Effector memory CD4-positive, alpha-beta T cell (primary cell): Measurements from ENCODE around the gene ARHGAP6.
"Not testable (repeated sequence)": the region's sequence is repeated elsewhere in the genome, so short reads cannot be mapped to it uniquely, and the experiment has no call there.

Source experiments
- DNase-seq, 3 donors: peaks; one replicate each; pipeline ENCODE4 v3.0.0-alpha.2; 2020
- H3K27ac ChIP-seq: 2 replicates; pipeline ENCODE4 v1.7.0; 2013; ENCODE audit warnings: mild to moderate bottlenecking, low read length, moderate library complexity; ENCODE audit not compliant: insufficient read depth, poor library complexity, severe bottlenecking
- H3K27me3 ChIP-seq: replicated peaks from 2 replicates; pipeline ENCODE4 v1.7.0; 2013; ENCODE audit warnings: mild to moderate bottlenecking, low read length; ENCODE audit not compliant: insufficient read depth, control insufficient read depth, poor library complexity, severe bottlenecking
- H3K36me3 ChIP-seq: 2 replicates; pipeline ENCODE4 v1.7.0; 2013; ENCODE audit warnings: mild to moderate bottlenecking, low read length, moderate library complexity; ENCODE audit not compliant: control insufficient read depth, insufficient read depth
- H3K4me1 ChIP-seq: 2 replicates; pipeline ENCODE4 v1.7.0; 2013; ENCODE audit warnings: low read length, mild to moderate bottlenecking; ENCODE audit not compliant: control insufficient read depth, insufficient read depth, poor library complexity, severe bottlenecking
- H3K4me3 ChIP-seq: 2 replicates; pipeline ENCODE4 v1.7.0; 2013; ENCODE audit warnings: low read length, low read depth, mild to moderate bottlenecking; ENCODE audit not compliant: insufficient read depth, poor library complexity, severe bottlenecking
- H3K9me3 ChIP-seq: 2 replicates; pipeline ENCODE4 v1.7.0; 2013; ENCODE audit warnings: mild to moderate bottlenecking, low read length, moderate library complexity; ENCODE audit not compliant: control insufficient read depth

The ARHGAP6 gene

GRCh38 chrX:11648705-11649519 lies 16.8 kb downstream of the ARHGAP6 start:
- Histone ChIP-seq H3K9me3 (no peaks in the 10 kb centered on the region), H3K27ac (no peak overlapping the region), H3K4me1 (no peaks in the 10 kb centered on the region), H3K36me3 (no peaks in the 10 kb centered on the region), H3K4me3 (no peak overlapping the region), H3K27me3 (no peaks in the 10 kb centered on the region)
- DNase-seq: no peak

GRCh38 chrX:11647138-11647537 lies 18.6 kb downstream of the ARHGAP6 start:
- no peak for DNase-seq
- Histone ChIP-seq H3K27me3 (no peaks in the 10 kb centered on the region), H3K27ac (no peak overlapping the region), H3K4me1 (no peaks in the 10 kb centered on the region), H3K9me3 (no peaks in the 10 kb centered on the region), H3K36me3 (no peaks in the 10 kb centered on the region), H3K4me3 (no peak overlapping the region)

- Histone ChIP-seq H3K27me3 (no peaks in the 10 kb centered on the region), H3K4me3 (no peak overlapping the region)
- no peak for DNase-seq
Measured at GRCh38 chrX:11641349-11642065, 24.2 kb downstream of the ARHGAP6 start.

GRCh38 chrX:11640089-11640488 lies 25.6 kb downstream of the ARHGAP6 start:
- Histone ChIP-seq H3K27ac (no peak overlapping the region), H3K27me3 (no peaks in the 10 kb centered on the region)

More at GRCh38 chrX:11641349-11642065, 24.2 kb downstream of the ARHGAP6 start:
- H3K27ac ChIP-seq: no peak overlapping the region
- H3K4me1 ChIP-seq: no peaks in the 10 kb centered on the region
- no peaks in the 10 kb centered on the region for H3K36me3 ChIP-seq
- H3K9me3 ChIP-seq: no peaks in the 10 kb centered on the region

GRCh38 chrX:11632732-11633131 lies 33.0 kb downstream of the ARHGAP6 start:
- Histone ChIP-seq H3K4me3 (no peak overlapping the region), H3K4me1 (no peaks in the 10 kb centered on the region), H3K9me3 (no peaks in the 10 kb centered on the region), H3K27ac (no peak overlapping the region), H3K36me3 (no peaks in the 10 kb centered on the region), H3K27me3 (no peaks in the 10 kb centered on the region)
- DNase-seq: no peak

More at GRCh38 chrX:11640089-11640488, 25.6 kb downstream of the ARHGAP6 start:
- H3K4me1 ChIP-seq: no peaks in the 10 kb centered on the region
- H3K9me3 ChIP-seq: no peaks in the 10 kb centered on the region
- no peak overlapping the region for H3K4me3 ChIP-seq
- DNase-seq: no peak
- H3K36me3 ChIP-seq: no peaks in the 10 kb centered on the region

- Histone ChIP-seq H3K4me1 (no peaks in the 10 kb centered on the region), H3K27ac (no peak overlapping the region), H3K9me3 (no peaks in the 10 kb centered on the region), H3K27me3 (no peaks in the 10 kb centered on the region), H3K4me3 (no peak overlapping the region), H3K36me3 (no peaks in the 10 kb centered on the region)
- DNase-seq: no peak
Measured at GRCh38 chrX:11629593-11630211, 36.0 kb downstream of the ARHGAP6 start.

- H3K9me3 ChIP-seq: no peaks in the 10 kb centered on the region
- H3K36me3 ChIP-seq: no peaks in the 10 kb centered on the region
- DNase-seq: no peak
- no peak overlapping the region for H3K4me3 ChIP-seq
- no peaks in the 10 kb centered on the region for H3K4me1 ChIP-seq
- no peaks in the 10 kb centered on the region for H3K27me3 ChIP-seq
- no peak overlapping the region for H3K27ac ChIP-seq
Measured at GRCh38 chrX:11628399-11628798, 37.3 kb downstream of the ARHGAP6 start.

GRCh38 chrX:11626351-11626750 lies 39.4 kb downstream of the ARHGAP6 start:
- H3K4me3 ChIP-seq: no peak overlapping the region
- H3K4me1 ChIP-seq: no peaks in the 10 kb centered on the region
- no peaks in the 10 kb centered on the region for H3K36me3 ChIP-seq
- H3K27ac ChIP-seq: no peak overlapping the region
- no peaks in the 10 kb centered on the region for H3K27me3 ChIP-seq
- H3K9me3 ChIP-seq: no peaks in the 10 kb centered on the region
- no peak for DNase-seq

- no peak overlapping the region for H3K4me3 ChIP-seq
- H3K27ac ChIP-seq: no peak overlapping the region
- H3K9me3 ChIP-seq: no peaks in the 10 kb centered on the region
- no peaks in the 10 kb centered on the region for H3K36me3 ChIP-seq
- no peaks in the 10 kb centered on the region for H3K4me1 ChIP-seq
- DNase-seq: no peak
- no peaks in the 10 kb centered on the region for H3K27me3 ChIP-seq
Measured at GRCh38 chrX:11619441-11619840, 46.3 kb downstream of the ARHGAP6 start.

GRCh38 chrX:11614253-11614652 lies 51.5 kb downstream of the ARHGAP6 start:
- not testable (repeated sequence) for H3K4me1 ChIP-seq, DNase-seq, H3K27me3 ChIP-seq, H3K27ac ChIP-seq, H3K9me3 ChIP-seq, H3K4me3 ChIP-seq, H3K36me3 ChIP-seq
